ENCODE data around the gene LARP4B. TPM values are rescaled to one million over a fixed set of nuclear protein-coding genes. Genes with fewer than 3 reads are reported as not detected.
A peak's percentile ranks its signal among the peaks of the same experiment; 100 is the strongest.

LARP4B gene
- total and polyA plus RNA-seq, 7 donors = 16.6 to 88.3 (median 66.6) TPM

DNA sequence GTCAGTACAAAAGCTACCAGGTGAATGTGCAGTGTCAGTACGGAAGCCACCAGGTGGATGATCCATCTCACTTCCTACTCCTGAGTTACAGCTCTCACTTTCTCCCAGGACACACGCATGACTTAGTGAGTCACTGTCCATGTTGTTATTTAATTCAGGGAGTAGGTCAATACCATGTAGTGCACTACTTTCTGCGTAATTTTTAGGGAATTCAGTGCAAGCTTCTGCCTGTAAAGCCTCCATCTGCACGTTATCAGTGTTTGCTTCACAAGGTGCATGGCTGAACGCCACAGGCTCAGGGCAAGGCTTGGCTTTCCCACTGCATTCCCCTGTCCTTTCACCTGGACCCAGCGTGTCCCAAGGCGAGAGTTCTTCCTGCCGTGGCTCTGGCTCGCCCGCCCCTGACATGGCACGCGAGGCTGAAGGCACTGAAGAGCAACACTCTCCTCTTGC, 59.5 kb downstream of the LARP4B start:
- Histone ChIP-seq H3K36me3 (ENCODE audit: insufficient read depth in 1 of 2, low read depth in 1 of 2) (peaks cover 0 to 15% of the 10 kb centered on the region in 2 donors), H3K4me3 (peak overlapping the region; percentile 51), H3K27ac (peak overlapping the region; percentile 87), H3K4me1 (peaks cover 54% of the 10 kb centered on the region), H3K27me3 (ENCODE audit: insufficient read depth in 3 of 3, low read length in 2 of 3) (no peaks in the 10 kb centered on the region), H3K9me3 (no peaks in the 10 kb centered on the region)
- ATAC-seq (peak; percentile 45 to 69 (median 60)), DNase-seq (no peak)
- no peak for TF ChIP-seq CTCF (IDR thresholded peaks at IDR 0.05)
- intact Hi-C loops (cut with DNase I) = loop anchor here in 1 of 2 donors (5.0 kb wide), 1 partner anchor 175 kb away; the partner anchor contains the start of gene IDI1
- WGBS, 3 donors = 43 to 58% (median 45%) methylated on average over 12 of the region's 12 CpGs

- peaks cover 0 to 7% of the 10 kb centered on the region in 2 donors for H3K36me3 ChIP-seq (ENCODE audit: insufficient read depth in 1 of 2, low read depth in 1 of 2)
- DNase-seq = no peak
- no peak for TF ChIP-seq CTCF (IDR thresholded peaks at IDR 0.05)
- peaks cover 60% of the 10 kb centered on the region for H3K4me1 ChIP-seq
- H3K9me3 ChIP-seq = no peaks in the 10 kb centered on the region
- intact Hi-C loops (cut with DNase I) = loop anchor here in 1 of 2 donors (5.0 kb wide), 1 partner anchor 177 kb away; the partner anchor contains the start of gene IDI1
- ATAC-seq = no peak
- 74 to 88% (median 83%) methylated on average over 7 of the region's 7 CpGs for WGBS, 3 donors
- H3K4me3 ChIP-seq = peak overlapping the region; percentile 51
- H3K27me3 ChIP-seq (ENCODE audit: insufficient read depth in 3 of 3, low read length in 2 of 3) = no peaks in the 10 kb centered on the region
- H3K27ac ChIP-seq = peak overlapping the region; percentile 87
Observed at GRCh38 chr10:870564-871166, 60.8 kb downstream of the LARP4B start.

DNA sequence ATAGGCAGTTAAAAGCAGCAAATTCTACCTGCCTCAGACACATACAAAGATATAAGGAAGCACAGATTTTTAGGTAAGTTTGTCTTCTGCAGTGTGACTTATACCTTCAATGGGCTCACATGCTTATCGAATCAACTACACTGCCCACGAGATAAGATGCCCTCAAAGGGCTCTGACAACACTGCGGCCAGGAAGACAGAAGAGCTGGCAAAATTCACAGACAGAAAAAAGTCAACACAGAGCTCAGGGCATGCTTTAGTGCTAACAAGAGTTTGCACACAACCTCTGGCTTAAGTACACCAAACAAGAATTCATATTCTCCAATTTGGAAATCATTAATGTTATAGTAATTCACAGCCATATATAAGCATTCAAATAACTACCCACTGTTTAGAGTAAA, 62.3 kb downstream of the LARP4B start:
- TF ChIP-seq CTCF (IDR thresholded peaks at IDR 0.05) = no peak
- Histone ChIP-seq H3K9me3 (no peaks in the 10 kb centered on the region), H3K4me1 (peaks cover 54% of the 10 kb centered on the region), H3K27ac (peak overlapping the region; percentile 87), H3K36me3 (ENCODE audit: insufficient read depth in 1 of 2, low read depth in 1 of 2) (peaks cover 0 to 8% of the 10 kb centered on the region in 2 donors), H3K27me3 (ENCODE audit: insufficient read depth in 3 of 3, low read length in 2 of 3) (no peaks in the 10 kb centered on the region), H3K4me3 (no peak overlapping the region)
- intact Hi-C loops (cut with DNase I) = no loop called here
- ATAC-seq (no peak), DNase-seq (no peak)
- WGBS, 3 donors = 52 to 86% (median 72%) methylated on average over 3 of the region's 3 CpGs

DNA sequence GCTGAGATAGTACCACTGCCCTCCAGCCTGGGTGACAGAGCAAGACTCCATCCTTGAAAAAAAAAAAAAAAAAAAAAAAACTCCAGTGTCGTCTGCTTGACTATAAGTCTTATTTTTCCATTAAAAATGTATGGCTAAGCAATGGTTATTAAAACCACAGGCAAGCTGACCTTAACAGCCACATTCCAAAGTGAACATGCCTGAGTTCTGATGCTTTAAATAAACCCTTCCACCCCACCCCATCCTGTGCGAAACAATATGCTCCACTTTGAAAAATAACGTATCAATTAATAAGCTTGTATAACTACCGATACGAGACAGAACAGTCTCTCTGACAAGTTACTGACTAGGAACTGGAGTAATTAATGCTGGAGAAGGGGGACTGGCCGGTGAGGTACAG, 63.7 kb downstream of the LARP4B start:
- intact Hi-C loops (cut with DNase I) = no loop called here
- no peak for ATAC-seq

More for the DNA sequence above, 63.7 kb downstream of the LARP4B start:
- H3K9me3 ChIP-seq = no peaks in the 10 kb centered on the region
- no peak for DNase-seq
- no peaks in the 10 kb centered on the region for H3K27me3 ChIP-seq (ENCODE audit: insufficient read depth in 3 of 3, low read length in 2 of 3)
- H3K4me1 ChIP-seq = peaks cover 43% of the 10 kb centered on the region
- H3K4me3 ChIP-seq = no peak overlapping the region
- no peak for TF ChIP-seq CTCF (IDR thresholded peaks at IDR 0.05)
- H3K36me3 ChIP-seq (ENCODE audit: insufficient read depth in 1 of 2, low read depth in 1 of 2) = peaks cover 2 to 21% of the 10 kb centered on the region in 2 donors
- peak overlapping the region; percentile 52 for H3K27ac ChIP-seq
- 31 to 49% (median 45%) methylated on average over 6 of the region's 6 CpGs for WGBS, 3 donors
